Large intestine (tissue), 3 donors: ENCODE measurements around the gene CDON. TPM values are rescaled to one million over a fixed set of nuclear protein-coding genes. Genes with fewer than 3 reads are reported as not detected.
A peak's percentile ranks its signal among the peaks of the same experiment; 100 is the strongest.

Experiments used
- DNase-seq, 2 donors: peaks; one replicate each; pipeline versions ENCODE4 v3.0.0 to v3.0.0-alpha.2; 2013
- H3K27ac ChIP-seq: one replicate; pipeline ENCODE4 v1.5.1; 2013; ENCODE audit warnings: low read length
- H3K27me3 ChIP-seq: 2 replicates; pipeline ENCODE4 v1.6.1; 2013; ENCODE audit warnings: low read length; ENCODE audit not compliant: control insufficient read depth, insufficient read depth
- H3K36me3 ChIP-seq: 2 replicates; pipeline ENCODE4 v1.6.1; 2013; ENCODE audit warnings: low read length; ENCODE audit not compliant: control insufficient read depth, insufficient read depth
- H3K4me1 ChIP-seq: one replicate; pipeline ENCODE4 v1.6.1; 2013; ENCODE audit warnings: low read length; ENCODE audit not compliant: control insufficient read depth, insufficient read depth
- H3K4me3 ChIP-seq: one replicate; pipeline ENCODE4 v1.5.1; 2013; ENCODE audit warnings: low read length
- H3K9me3 ChIP-seq: one replicate; pipeline ENCODE4 v1.6.1; 2013; ENCODE audit warnings: mild to moderate bottlenecking, low read depth, low read length, moderate library complexity; ENCODE audit not compliant: control insufficient read depth
- WGBS: methylation state at CpG from one replicate; pipeline ENCODE4 v1.1.5; 2013; ENCODE audit warnings: low lambda C conversion rate; ENCODE audit not compliant: insufficient coverage; 5-methylcytosine and 5-hydroxymethylcytosine counted together
- polyA plus RNA-seq: library from polyadenylated mRNA; unstranded; fragments of 120-200 nt; gene quantifications from one replicate; pipeline ENCODE4 v1.2.1, GENCODE V29; 2013

Gene CDON
- polyA plus RNA-seq, 1 donor, result 22.8 TPM

DNA sequence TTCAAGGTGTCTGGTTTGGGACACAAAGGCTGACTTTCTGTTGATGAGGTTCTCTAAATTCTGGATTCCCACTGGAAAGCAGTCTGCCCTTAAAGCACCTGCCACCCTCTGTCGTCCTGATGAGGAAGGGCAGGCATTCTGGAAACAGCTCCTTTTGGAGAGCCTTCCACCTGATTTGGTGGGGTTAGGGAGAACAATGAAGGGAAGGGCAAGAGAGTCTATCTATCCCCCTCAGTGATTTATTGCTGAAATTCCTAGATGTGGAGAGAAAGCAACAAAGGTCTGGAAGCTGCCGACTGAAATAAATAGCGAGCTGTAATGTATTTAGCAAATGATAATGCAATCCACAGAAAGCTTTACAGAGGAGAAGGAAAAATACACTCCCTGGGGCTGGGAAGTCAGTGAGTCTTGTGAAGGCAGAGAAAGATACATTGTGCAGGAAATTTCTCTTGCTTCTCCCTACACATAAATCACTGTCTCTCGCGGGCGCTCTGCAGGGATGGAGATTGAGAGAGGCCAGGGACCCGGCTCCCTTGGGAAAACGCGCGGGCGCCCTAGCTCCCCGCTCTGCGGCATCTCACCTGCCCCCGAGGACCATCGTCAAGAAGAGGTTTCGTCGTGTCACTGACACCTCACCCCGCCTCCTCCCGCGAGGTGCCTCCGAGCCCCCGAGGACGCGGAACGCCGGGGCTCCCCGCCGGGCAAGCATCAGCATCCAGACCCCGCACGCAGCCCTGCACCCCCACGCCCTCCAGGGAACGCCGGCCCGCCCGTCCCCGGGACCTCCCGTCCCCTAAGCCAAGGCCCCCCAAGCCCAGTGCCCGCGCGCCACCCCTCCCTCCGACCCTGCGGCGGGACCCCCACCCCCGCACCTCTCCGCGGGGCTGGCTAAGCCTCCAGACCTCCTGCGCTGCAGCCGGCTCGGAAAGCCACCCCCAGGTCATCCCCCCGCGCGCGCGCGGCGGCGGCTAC, 673 bp downstream of the CDON start:
- H3K36me3 ChIP-seq, result no peaks in the 10 kb centered on the region
- no peaks in the 10 kb centered on the region for H3K9me3 ChIP-seq
- peak in 1 of 2 donors; percentile 46 for DNase-seq
- peak overlapping the region; percentile 7 for H3K27ac ChIP-seq
- H3K4me3 ChIP-seq, result peak overlapping the region; percentile 53
- WGBS, result no CpG with 5 or more reads among the region's 57 CpGs
- peaks cover 2% of the 10 kb centered on the region for H3K27me3 ChIP-seq
- peaks cover 5% of the 10 kb centered on the region for H3K4me1 ChIP-seq

DNA sequence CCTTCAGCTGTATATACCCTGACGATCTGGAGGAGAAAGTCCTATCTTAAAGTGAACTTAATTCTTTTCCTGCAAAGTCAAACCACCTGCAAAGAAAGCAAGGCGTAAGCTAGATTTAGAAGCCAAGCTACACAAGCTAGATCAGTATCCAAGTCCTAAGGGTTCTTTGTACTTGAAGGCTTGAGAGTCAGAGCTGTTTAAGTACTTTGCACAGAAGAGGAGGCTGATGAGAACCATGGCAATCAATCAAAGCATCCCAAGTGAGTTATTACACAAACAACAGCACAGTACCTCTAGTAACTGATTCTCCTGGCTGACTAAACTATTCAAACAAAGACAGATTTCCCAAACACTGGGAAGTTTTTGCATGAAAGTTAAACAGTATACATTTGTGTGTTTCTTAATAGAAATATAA, 1.9 kb downstream of the CDON start:
- no peak overlapping the region for H3K27ac ChIP-seq
- WGBS, result no CpG with 5 or more reads among the region's 2 CpGs
- H3K27me3 ChIP-seq, result peaks cover 2% of the 10 kb centered on the region
- peak overlapping the region; percentile 7 for H3K4me3 ChIP-seq
- peaks cover 5% of the 10 kb centered on the region for H3K4me1 ChIP-seq
- no peaks in the 10 kb centered on the region for H3K36me3 ChIP-seq
- DNase-seq, result peak in 1 of 2 donors; percentile 24
- no peaks in the 10 kb centered on the region for H3K9me3 ChIP-seq

DNA sequence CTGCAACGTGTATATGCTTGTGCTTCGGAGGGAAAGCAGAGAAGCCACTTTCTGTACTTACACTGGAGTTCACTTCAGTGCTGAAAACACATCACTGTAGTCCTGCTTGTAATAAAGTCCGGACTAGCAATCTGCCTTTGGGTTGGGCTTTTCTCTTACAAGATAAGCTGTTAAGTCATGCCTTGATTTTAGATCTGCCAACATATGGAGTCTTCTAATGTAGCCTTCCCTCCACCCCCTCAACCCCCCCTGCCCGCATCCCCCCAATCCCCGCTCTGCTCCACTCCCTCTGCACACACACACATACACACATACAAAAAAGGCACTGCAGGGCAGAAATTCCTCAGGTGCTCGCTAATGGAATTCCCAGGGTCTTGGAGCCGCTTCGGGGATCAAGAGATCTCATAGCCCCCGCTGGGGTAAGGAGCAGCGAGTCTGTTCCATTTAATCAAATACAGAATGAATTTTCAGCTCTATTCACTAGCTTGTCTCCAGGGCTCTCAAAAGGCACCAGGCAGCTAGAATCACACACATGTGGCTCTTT, 3.4 kb downstream of the CDON start:
- H3K4me3 ChIP-seq, result no peak overlapping the region
- no peak for DNase-seq
- peaks cover 2% of the 10 kb centered on the region for H3K27me3 ChIP-seq

DNA sequence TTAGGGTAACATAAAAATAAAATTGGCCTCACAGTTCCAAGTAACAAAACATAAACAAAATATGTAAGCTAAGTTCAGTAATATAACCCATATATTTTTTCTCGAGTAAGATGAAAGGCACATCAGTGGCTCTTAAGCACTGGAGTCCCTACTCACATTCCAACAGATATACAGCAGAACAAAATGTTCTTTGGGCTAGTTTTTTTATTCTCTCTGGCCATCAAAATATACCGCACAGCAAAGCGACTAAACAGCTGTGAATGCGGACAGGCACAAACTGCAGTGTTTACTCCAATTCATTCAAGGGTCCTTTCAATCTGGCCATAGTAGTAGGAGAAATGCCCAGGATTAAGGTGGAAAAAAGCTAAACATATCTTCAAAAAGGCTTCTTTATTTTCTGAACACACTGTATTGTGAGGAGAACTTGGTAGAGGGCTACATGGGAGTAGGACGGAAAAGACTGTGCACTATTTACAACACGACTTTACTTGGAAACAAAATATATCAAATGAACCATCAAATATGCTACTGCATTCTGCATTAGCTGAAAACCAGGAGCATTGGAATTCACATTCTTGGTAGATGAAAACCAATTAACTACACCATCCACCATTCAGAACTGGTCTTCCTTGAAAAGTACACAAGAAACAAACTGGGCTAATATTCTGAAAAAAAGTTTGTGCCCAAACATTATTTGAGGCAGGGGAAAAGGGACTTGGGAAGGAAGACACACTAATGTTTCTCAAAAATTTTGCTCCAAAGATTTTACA, 4.4 kb downstream of the CDON start:
- no peak for DNase-seq

More for the DNA sequence above, 3.4 kb downstream of the CDON start:
- Histone ChIP-seq H3K27ac (no peak overlapping the region), H3K4me1 (peaks cover 5% of the 10 kb centered on the region), H3K9me3 (no peaks in the 10 kb centered on the region), H3K36me3 (no peaks in the 10 kb centered on the region)
- no CpG with 5 or more reads among the region's 10 CpGs for WGBS

DNA sequence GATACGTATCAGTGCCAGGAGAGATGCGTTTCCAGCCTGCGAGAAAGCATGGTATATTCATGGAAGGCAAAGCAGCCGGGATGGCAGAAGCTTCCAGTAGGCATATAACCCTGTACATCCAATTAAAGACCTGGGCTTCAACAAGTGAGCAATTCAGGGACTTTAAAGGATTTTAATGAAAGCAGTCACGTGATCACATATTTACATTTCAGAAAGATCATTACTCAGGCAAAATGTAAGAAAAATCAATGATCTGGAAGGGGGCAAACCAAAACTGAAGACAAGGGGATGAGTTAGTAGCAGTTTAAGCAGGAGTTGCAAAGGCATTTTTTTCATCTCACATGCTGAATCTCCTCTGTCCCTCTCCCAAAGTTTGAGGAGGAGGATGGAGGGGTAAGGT, 7.8 kb downstream of the CDON start:
- WGBS, result 100% methylated on average over 3 of the region's 5 CpGs
- peaks cover 2% of the 10 kb centered on the region for H3K27me3 ChIP-seq
- no peaks in the 10 kb centered on the region for H3K36me3 ChIP-seq
- H3K4me3 ChIP-seq, result no peak overlapping the region
- no peak overlapping the region for H3K27ac ChIP-seq
- DNase-seq, result no peak
- H3K9me3 ChIP-seq, result no peaks in the 10 kb centered on the region
- H3K4me1 ChIP-seq, result no peaks in the 10 kb centered on the region

More for the DNA sequence above, 4.4 kb downstream of the CDON start:
- H3K27me3 ChIP-seq, result peaks cover 2% of the 10 kb centered on the region
- no peaks in the 10 kb centered on the region for H3K4me1 ChIP-seq
- no peak overlapping the region for H3K27ac ChIP-seq
- no peaks in the 10 kb centered on the region for H3K36me3 ChIP-seq
- H3K9me3 ChIP-seq, result no peaks in the 10 kb centered on the region
- peak overlapping the region; percentile 8 for H3K4me3 ChIP-seq
- 84% methylated on average over 4 of the region's 6 CpGs for WGBS

DNA sequence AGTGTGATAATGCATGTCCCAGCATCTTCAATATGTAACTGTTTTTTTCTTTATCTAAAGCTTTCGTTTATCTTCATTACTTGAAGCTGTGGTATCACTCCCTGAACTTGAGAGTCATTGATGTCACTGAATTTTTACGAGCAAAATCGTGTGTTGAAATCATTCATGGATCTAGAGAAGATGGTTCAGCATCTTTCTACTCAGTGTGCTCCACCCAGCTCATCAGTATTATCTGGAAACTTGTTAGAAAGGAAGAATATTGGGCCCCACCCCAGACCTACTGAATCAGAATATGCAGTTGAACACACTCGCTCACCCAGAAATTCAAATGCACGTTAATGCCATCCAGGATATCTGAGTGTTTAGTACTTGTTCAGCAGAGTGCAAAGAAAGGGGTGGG, 8.3 kb downstream of the CDON start:
- WGBS, result 83% methylated on average over 1 of the region's 5 CpGs
- DNase-seq, result no peak
- Histone ChIP-seq H3K9me3 (no peaks in the 10 kb centered on the region), H3K4me3 (no peak overlapping the region), H3K36me3 (no peaks in the 10 kb centered on the region), H3K27me3 (peaks cover under 1% of the 10 kb centered on the region), H3K27ac (no peak overlapping the region), H3K4me1 (no peaks in the 10 kb centered on the region)

DNA sequence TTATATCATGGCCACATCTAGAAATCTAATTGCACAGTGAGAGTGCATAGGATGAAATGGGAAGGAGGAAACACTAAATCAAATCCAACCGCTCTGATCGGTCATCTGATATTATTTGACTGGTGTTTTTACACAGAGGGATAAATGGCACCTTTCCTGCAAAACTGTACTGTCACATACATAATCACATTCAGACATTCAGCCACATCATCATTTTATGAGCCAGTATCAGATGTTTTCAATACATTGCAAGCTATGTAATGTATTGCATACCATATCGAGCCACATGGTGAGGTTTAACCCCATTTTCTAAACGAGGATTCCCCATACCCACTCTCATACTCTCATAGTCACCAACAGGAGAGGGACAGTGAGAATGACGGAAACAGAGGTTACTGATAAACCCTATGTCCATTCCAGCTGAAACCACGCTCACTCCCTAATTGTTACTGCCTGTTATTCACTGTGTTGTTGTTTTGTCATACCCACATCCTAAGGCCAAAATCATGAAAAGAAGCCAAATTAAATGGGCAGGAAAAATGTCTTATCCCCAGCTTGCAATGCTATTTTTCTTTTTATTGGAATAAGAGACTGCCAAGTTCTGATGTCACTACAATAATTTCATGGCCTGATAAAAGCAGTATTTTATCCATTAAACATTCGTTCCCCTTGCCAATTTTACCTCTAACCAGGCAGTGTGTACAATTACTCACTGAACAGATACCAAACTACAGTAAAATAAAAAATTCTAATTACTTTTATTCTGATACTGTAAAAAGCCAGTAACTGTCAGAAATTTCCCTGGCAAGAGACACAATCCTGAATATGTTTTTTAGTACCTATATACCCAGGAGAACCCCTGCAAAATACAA, 9.0 kb downstream of the CDON start:
- Histone ChIP-seq H3K9me3 (no peaks in the 10 kb centered on the region), H3K27ac (no peak overlapping the region), H3K4me1 (no peaks in the 10 kb centered on the region), H3K36me3 (no peaks in the 10 kb centered on the region), H3K27me3 (no peaks in the 10 kb centered on the region), H3K4me3 (no peak overlapping the region)
- 85% methylated on average over 2 of the region's 7 CpGs for WGBS
- DNase-seq, result no peak

DNA sequence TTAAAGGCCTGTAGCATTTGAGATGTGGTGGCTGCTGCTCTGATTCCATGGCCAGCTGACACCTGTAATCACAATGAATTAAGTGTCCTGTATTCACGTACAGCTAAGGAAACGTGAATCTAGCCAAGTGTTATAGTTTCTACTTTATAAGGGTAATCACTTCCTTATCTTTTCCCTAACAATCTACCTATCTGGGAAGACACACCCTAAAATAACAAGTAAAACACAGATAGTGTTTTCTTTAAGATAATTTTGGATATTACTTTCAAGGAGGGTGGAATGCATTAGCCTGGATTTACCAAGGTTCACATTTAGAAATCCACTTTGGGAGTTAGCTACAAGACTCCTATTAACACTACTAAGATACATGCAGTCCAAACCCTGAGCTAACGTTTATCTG, 11.5 kb downstream of the CDON start:
- 0% methylated on average over 2 of the region's 3 CpGs for WGBS
- Histone ChIP-seq H3K36me3 (no peaks in the 10 kb centered on the region), H3K27me3 (no peaks in the 10 kb centered on the region), H3K27ac (no peak overlapping the region), H3K9me3 (no peaks in the 10 kb centered on the region), H3K4me3 (no peak overlapping the region), H3K4me1 (no peaks in the 10 kb centered on the region)
- no peak for DNase-seq

DNA sequence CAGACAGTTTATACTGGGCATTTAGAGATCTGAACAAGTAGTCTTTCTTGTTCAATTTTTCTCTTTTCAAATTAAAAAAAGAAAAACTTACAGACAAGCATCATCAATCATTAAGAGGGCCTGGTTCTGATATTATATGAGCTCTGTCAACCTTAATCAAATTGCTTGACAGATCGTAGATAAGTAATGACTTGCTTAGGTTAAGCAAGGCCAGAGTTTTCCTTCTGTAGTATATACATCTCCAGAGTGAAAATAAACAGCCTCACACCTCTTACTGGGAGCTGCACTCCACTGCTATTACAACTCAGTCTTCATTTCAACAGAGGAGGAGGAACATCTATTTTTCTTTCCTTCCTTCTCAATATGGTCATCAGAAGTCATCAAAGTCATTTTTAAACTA, 13.5 kb downstream of the CDON start:
- H3K27ac ChIP-seq, result no peak overlapping the region

More for the DNA sequence above, 13.5 kb downstream of the CDON start:
- Histone ChIP-seq H3K36me3 (no peaks in the 10 kb centered on the region), H3K9me3 (no peaks in the 10 kb centered on the region), H3K27me3 (no peaks in the 10 kb centered on the region), H3K4me1 (no peaks in the 10 kb centered on the region), H3K4me3 (no peak overlapping the region)
- no peak for DNase-seq
- WGBS, result no CpG with 5 or more reads among the region's 1 CpG
